Stimulated activated CD8-positive, alpha-beta memory T cell treated with anti-CD3 and anti-CD28 coated beads, Interleukin-4, amount 100 ng/mL, for 48 hours (primary cell): ENCODE results near the gene DENND2D.
A peak's percentile ranks its signal among the peaks of the same experiment; 100 is the strongest.

Experiments used
- DNase-seq: peaks from one replicate; pipeline ENCODE4 v3.0.0-alpha.2; 2020

DENND2D gene

DNA sequence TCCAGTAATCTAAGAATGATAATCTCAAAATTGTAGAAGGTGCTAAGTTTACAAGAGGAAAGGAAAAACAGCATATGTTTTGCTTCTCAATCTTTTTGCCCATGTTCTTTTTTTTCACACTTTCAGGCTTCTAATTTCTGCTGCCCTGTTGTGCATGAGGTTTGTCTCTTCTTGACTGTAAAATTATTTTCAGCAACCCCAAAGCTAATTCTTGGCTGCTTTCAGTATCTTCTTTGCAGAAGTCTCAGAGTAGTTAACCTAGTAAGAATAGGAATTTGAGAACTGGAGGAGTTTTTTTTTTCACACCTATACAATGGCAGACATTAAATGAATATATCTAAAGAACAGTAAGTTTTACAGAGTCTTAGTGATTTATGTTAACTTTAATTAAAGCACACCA lies 26.4 kb downstream of the DENND2D start:
- DNase-seq = no peak

DNA sequence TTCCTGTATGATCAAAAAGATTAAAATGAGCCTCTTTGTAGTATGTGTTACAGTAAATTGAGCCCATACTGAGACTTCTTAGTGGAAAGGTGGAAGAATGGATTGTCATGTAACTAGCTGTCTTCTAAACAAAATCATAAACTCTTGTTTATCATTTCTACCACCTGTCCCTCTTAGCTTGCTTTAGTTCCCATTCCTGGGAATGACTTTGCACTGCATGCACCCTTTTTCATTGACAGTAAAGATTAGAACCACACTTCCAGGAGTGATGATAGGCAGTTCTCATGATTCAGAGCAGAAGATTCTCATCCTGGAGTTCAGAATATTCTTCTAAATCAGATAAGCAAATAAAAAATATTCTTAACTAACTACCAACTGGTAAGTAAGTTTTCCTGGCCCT lies 28.0 kb downstream of the DENND2D start:
- no peak for DNase-seq

DNA sequence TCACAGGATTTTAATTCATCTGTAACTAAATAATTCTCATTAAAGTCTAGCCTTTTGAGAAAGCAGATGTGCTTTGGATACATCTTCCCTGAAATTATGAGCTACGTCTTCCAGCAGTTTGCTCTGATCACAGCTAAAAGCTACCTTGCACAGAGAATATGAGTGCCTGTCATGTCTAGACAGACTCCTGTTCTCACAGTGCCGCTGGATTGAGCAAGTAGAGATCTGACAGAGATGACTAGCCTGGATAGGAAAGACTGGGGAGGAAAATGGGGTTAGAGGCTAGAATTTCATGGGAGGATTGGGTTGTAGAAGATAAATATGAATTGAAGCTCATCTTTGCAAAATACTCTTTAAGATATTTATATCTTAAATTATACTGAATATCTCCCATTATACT lies 36.3 kb downstream of the DENND2D start:
- no peak for DNase-seq

DNA sequence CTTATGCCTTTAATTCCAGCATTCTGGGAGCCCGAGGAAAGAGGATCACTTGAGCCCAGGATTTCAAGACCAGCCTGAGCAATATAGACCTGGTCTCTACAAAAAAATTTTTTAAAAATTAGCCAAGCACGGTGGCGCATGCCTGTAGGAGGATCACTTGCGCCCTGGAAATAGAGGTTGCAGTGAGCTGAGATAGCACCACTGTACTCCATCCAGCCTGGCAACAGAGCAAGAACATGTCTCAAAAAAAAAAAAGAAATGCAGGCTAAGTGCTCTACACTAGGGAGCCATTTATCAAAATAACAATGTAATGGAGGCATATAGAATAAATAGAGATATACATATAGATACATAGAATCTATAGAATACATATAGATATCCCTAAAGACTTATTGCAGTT lies 37.1 kb downstream of the DENND2D start:
- no peak for DNase-seq

DNA sequence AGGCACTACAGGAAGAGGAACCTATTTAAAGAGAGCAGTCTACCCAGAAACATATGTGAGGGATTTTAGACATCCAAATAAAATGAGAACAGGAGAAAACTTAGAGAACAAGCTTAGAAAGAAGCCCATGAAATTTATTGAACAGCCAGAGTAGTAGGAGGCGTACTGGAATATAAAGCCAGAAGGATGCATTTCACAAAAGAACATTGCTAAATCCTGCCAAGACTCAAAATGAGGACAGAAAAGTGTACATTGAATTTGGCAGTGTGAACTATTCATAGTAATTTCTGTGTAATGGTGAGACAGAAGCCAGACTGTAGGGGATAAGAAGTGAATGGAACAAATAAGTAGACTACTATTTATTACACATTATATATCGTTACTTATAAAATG lies 38.0 kb downstream of the DENND2D start:
- no peak for DNase-seq

DNA sequence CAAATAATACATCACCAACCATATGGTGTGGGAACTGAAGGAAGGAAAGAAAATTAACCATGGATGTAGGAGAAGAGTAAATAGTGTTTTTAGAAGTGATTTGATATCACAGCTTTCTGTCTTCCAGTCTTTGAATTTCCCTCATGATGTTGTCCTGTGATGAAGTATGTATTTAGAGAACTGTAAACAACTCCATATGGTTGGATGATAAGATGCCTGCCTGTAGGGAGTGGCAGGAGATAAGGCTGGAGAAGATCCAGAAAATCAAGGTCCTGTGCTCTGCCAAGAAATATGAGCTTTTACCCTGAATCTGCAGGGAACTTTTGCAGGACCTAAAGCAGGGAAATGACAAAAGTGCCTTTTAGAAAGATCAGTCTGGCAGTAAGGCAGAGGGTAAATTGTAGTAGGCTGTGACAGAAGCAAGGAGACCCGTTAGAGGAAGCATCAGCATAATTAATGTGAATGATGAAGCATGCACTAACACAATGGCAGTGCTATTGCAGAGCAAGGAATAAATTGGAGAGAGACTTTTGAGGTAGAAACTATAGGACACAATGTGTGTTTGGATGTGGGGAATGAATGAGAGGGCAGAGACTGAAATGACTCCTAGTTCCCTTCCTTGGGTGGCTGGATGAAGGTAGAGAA lies 38.5 kb downstream of the DENND2D start:
- DNase-seq = no peak

DNA sequence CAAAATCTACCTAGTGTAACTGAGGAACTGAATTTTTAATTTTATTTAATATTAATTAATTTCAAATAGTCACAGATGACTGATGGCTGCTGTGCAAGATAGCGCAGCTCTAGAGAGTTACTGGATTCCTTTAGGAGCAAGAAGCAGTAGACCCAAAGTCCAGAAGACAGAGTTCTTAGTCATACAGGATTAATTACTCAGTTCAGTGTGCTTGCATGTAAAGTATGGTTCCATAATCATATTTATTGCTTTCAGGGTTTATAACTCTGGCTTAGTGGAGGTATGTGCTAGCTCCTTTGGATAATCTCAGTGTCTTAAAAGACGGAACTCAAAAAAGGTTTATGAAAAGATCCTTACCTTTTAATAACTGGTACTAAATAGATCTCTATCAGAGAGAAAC lies 43.0 kb downstream of the DENND2D start:
- no peak for DNase-seq

DNA sequence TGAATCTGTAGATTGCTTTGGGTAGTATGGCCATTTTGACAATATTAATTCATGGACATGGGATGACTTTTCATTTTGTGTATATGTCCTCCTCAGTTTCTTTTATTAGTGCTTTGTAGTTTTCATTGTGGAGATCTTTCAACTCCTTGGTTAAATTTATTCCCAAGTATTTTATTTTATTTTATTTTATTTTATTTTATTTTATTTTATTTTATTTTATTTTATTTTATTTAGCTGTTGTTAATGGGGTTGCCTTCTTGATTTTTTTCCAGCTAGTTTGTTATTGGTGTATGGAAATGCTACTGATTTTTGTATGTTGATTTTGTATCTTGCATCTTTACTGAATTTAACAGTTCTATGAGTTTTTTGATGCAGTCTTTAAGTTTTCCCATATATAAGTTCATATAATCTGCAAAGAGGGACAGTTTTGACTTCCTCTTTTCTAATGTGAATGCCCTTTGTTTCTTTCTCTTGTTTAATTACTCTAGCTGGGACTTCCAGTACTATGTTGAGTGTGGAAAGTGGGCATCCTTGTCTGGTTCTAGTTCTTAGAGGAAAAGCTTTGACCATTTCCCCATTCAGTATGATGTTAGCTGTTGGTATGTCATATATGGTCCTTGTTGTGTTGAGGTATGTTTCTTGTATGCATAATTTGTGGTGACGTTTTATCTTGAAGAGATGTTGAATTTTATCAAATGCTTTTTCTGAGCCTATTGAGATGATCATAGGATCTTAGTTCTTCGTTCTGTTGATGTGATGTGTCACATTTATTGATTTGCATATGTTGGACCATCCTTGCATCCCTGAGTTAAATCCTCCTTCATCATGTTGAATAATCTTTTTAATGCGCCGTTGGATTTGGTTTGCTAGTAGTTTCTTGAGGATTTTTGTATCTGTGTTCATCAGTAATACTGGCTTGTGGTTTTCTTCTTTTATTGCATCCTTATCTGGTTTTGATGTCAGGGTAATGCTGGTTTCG lies 46.1 kb downstream of the DENND2D start:
- DNase-seq = no peak

DNA sequence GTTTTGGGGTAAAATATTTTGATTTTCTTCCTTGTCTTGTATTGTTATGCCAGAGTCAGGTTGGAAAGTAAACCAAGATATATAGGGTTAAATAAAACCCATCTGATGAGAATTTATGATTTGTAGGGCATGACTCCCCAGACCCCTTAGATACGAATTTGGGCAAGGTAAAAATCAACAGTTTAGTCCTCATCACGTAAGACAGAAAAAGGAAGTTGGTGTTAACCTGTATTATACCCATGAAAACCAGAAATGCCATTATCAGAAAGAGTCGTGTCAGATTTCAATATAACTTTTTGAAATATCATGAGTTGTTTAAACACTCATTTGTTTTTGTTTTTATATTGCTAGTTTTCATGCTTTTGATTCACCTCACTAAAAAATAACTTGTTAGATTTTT lies 48.6 kb downstream of the DENND2D start:
- no peak for DNase-seq

DNA sequence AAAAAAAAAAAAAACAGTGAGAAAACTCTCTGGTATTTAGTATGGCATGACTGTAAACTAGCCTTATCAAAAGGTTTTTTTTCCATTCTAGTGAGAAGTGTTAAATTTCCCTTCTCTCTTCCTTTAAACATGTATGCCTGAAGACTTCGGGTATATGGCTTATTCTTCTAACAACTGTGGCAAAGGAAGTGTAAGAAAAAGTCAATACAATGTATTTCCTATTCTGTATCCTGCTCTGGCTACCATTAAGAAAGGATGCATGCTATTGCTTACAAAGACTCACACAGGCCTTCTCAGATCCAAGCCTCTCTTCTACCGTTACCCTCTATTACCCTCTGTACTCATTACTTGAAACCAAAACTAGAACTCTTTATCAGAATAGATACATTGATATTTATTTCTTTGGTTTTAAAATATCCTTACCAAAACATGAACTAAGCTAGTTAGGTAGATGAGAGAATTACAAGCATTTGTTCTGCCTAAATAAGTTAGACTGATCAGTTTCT lies 52.0 kb downstream of the DENND2D start:
- DNase-seq = no peak

DNA sequence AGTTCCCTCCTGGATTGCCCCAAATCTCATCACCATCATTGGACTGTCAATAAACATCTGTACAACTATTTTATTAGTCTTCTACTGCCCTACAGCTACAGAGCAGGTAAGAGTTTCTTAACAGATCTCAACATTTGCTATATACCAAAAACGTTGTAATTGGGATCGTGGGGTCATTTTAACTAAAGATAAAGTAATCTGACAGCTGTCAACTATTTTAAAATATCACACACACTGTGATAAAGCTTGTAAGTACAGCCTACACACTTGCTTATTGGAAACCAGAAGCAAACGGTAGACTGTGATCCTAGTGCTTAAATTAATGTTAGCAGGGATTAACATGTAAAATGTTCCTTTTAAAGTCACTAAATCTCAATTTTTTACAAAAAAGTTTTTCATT lies 52.5 kb downstream of the DENND2D start:
- DNase-seq = no peak

DNA sequence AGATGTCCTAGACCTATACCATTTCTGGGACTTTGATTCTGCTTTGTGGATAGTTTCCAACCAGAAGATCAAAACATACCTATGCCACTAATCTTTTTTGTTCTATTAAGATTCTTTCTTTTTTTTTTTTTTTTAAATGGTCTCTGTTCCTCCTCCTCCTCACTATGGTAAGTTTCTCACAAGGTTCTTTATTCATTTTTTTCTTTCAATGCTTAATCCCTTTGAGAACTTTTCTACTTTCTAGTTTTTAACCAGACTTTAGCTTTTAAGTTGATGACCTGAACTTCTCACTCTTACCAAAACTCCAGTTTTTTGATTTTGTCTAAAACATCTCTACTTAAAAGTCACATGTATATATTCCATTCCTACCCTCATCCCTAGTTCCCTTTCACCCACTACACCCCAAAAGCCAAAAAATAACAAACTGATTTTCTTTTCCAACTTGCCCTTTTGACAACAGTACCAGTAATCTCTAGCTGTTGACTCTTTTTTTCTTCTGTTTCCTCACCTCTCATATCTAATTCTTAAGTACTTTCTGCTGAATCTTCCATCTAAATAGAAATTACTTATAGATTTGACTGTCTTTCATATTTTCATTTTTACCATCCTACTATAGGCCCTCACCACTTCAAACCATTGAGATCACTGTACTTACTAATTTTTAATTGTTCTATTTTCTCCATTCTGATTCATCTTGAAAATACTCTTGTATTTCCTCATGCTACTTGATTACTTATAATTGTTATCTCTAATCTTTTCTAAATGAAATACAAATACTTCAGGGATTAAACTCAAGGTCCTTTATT lies 54.3 kb downstream of the DENND2D start:
- DNase-seq = no peak

DNA sequence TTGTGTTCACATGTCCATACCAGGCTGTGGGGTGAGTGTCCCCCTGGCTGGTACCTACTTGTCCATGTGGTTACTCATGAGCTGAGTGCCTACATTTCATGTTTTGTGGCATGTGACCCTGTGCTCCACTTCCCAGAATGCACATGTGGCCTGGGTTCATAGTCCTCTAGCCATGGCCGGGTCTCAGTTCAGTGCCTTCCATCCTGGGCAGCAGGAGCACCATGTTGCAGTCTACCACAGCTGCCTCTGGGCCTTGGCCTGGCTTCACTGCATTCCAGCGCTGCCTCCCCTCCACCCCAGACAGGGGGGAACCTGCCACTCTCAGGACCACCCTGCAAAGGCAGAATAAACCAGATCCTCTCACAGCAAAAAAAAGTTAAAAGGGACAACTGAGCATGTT lies 54.9 kb downstream of the DENND2D start:
- DNase-seq = no peak

DNA sequence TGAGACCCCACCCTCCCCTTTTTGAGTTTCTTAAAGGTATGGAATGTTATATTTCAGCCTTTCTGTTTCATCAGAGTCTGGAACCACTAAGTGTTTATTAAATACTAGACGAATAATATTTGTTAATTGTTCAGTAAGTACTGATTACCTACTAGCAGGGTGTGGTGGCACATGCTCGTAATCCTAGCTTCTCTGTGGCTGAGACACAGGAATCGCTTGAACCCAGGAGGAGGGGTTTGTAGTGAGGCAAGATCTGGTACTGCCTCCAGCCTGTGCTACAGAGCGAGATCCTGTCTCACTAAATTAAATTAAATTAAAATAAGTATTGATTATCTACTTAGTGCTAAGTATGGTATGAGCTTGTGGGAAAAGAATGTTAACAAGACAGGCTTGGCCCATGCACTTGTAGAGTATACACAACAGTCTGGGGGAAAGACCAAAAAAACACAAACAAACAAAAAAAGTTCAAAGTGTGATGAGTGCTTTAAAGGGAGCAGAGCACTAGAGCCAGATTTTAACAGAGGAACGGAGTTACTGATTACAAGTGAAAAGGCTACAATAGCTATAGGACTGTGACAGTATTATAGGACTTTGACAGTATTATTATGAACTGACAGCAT lies 58.0 kb downstream of the DENND2D start:
- DNase-seq = no peak

DNA sequence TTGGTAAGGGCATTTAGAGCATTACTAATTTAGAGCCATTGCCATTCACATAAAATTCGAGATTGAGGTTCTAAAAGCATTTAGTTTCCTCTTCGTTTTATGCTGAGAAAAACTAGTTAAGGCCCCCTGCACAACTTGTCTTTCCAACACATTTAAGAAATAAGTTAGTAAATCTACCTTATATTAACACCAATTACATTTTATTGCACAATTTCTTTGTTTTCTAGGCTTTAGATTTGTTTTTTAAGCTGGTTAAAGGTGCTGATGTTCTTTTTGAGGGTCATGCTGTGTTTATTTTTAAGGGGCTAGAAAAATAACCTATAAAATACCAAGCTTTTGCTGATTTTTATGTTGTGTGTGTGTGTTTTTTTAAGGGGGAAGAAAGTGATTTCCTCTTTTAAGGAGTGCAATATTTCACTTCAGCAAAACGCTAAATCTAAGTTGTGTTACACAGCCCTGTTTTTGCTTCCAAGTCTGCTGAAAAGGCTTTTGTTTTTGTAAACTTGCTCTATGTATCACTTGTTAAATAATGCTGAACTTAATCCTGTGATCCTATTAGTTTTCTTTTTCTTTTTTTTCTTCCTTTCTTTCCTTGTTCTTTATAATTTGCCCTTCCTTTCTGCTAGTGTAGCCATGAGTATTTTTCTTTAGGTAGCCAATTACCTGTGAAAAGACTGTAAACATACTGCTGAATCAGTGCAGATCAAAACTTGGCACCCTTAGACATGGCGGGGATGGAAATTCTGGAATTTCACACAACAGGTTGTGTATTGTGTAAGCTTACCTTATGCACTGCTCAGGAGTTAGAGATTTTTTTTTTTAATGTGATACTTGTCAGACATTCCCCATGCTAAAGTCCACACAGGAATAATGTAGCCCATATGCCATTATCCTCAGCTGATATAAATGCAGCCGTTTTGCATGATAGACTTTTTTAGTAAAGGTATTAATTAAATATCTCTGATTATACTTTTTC lies 58.9 kb downstream of the DENND2D start:
- DNase-seq = no peak

DNA sequence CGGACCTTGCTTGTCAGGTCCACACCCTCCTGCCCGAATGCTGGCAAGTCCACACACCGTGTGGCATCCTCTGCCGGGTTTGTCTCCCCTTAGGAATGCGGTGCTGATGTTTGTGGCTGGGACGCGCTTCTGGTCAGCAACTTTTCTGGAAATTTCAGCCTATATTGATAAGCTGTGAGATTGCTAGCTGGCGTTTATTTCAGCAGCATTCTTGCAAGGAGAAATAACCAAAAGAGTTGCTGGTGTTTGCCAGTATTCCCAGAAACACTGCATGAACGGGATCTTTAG lies 59.8 kb downstream of the DENND2D start:
- DNase-seq = no peak

DNA sequence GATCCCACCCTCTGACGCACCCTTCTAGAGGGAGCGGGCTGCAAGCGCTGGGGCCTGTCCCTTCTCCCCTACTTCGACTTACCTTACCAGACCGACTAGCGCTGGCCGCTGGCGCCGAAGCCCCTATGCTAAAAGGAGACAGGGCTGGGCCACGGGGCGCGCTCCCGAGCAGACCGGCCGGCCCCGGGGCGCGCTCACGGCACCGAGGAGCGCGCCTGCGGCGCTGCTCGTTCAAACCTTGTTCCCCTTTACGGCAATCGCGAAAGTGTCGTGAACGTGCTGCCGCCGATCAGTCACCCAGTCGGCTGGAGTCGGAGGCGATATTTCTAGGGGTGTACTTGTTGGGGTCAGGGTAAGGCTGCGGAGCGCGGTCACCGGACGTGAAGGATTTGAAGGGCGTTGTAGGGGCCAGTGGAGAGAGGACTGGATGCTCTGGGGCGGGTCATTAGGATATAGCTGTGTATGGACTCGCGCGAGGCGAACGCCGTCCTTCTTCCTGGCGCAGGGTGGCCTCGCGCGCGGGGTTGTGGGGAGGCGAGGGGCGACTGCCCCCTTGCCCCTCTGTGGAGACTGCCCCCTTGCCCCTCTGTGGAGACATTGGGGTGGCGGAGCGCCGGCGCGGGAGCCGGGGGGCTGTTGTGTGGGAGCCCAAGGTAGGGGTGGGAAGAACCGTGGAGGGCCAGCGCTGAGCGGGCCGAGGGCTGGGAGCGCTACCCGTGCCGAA lies 60.3 kb downstream of the DENND2D start, which contains the start of the genes CEPT1 and DRAM2:
TSS of gene CEPT1 (plus strand) at position 268 of the 724 bp plus-strand sequence. CDS start 7,492 bp downstream, outside the sequence.
TSS of gene DRAM2 (minus strand) at position 138 of the 724 bp plus-strand sequence. CDS start 8,539 bp downstream, outside the sequence.
- peak; percentile 94 for DNase-seq

DNA sequence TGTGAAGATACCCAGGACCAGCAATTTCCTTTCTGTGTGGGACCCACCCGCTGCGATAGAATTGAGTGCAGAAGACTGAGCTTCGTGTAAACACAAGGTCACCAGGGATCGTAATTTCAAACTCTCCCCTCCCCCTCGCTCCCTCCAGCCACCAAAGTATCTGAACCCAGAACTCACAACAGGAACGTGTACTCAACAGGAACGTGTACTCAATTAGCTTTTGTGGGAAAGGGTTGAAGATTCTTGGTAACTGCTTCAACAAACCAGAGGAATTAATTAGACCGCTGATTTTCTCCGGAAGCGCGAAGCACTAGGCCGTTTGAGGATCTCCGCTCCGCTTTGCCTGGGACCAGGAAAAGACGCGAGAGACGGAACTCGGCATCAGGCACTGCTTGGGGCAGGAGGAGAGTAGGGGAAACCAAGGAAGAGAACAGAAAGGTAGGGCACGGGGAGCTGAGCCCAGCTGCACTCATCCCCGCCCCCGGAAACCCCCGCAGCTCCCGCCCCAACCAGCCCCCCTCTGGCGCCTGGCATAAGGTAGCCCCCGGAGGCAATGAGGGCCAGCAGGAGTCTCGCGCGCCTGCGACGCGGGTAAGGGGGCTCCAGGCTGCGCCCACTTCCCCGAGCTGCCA lies 61.0 kb downstream of the DENND2D start:
- DNase-seq = peak; percentile 66
